HepG2 (cell line): ENCODE data around the gene GATB. TPM values are rescaled to one million over a fixed set of nuclear protein-coding genes. Genes with fewer than 3 reads are reported as not detected.

ENCODE experiments used
- ATAC-seq: fragments of 200-7000 bp; cut with Tn5 transposase; 3 replicates; pipeline ENCODE4 v1.9.1; 2020; ENCODE audit warnings: mild to moderate bottlenecking, moderate library complexity
- BruUV-seq: library from RNA; stranded (reverse); fragments of 400-500 nt; replicated peaks from 2 replicates; lab custom pipeline; 2021; lab: Mats Ljungman, UMichigan
- CTCF ChIA-PET: fragments of 300-600 bp; formaldehyde crosslinking; extraction: SDS; loops from one replicate; lab custom pipeline; 2021; ENCODE audit warnings: low total read pairs, inconsistent platforms, low intra/inter-chr PET ratio; lab: Yijun Ruan, JAX
- POLR2A ChIA-PET: fragments of 350-600 bp; sonication (Branson Sonifier 250); formaldehyde crosslinking; loops from one replicate; lab custom pipeline; 2020; ENCODE audit warnings: antibody characterized with exemption, inconsistent platforms; lab: Yijun Ruan, JAX
- DNase-seq: peaks from one replicate; pipeline ENCODE4 v3.0.0-alpha.2; 2015; ENCODE audit warnings: low spot score
- FAIRE-seq: peaks from 3 replicates; lab custom pipeline; 2011; peaks lifted over from hg19 to GRCh38; lab: Jason Lieb, UNC
- H2AFZ ChIP-seq: one replicate; pipeline ENCODE4 v1.6.1; 2011; ENCODE audit warnings: low read length, inconsistent platforms
- H3K27ac ChIP-seq: fragments of 300-600 bp; 3 replicates; pipeline ENCODE4 v1.8.0; 2011; ENCODE audit warnings: mixed run types, mild to moderate bottlenecking, mixed read lengths, low read length, inconsistent platforms; ENCODE audit not compliant: insufficient read depth; ENCODE audit errors: extremely low read length
- H3K27me3 ChIP-seq, 2 experiments: fragments of 200-600 bp in 1 of 2; 2 replicates in 1 of 2; 3 replicates in 1 of 2; pipeline versions ENCODE4 v1.6.0 to v1.8.0; 2011; ENCODE audit warnings: low read length in 2 of 2, mild to moderate bottlenecking in 2 of 2, moderate library complexity in 2 of 2, inconsistent platforms in 1 of 2; ENCODE audit not compliant: insufficient read depth in 2 of 2, control insufficient read depth in 1 of 2
- H3K36me3 ChIP-seq, 2 experiments: fragments of 200-600 bp in 1 of 2; replicated peaks in 1 of 2; 2 replicates in 1 of 2; 3 replicates in 1 of 2; pipeline versions ENCODE4 v1.5.1 to v1.8.0; 2011; ENCODE audit warnings: low read length in 2 of 2, inconsistent platforms in 1 of 2; ENCODE audit not compliant: insufficient read depth in 2 of 2, control insufficient read depth in 1 of 2
- H3K4me1 ChIP-seq: 2 replicates; pipeline ENCODE4 v1.5.1; 2012; ENCODE audit warnings: low read length, inconsistent platforms; ENCODE audit not compliant: insufficient read depth
- H3K4me2 ChIP-seq: 2 replicates; pipeline ENCODE4 v1.6.0; 2011; ENCODE audit warnings: low read depth, low read length, inconsistent platforms
- H3K4me3 ChIP-seq, 3 experiments: fragments of 200-600 bp in 1 of 3; sonication (generic), shearing (Covaris generic) in 1 of 3; replicated peaks in 1 of 3; 2 replicates each; pipeline ENCODE4 v1.5.1; 2011 to 2016; ENCODE audit warnings: low read length in 3 of 3, inconsistent platforms in 2 of 3, low read depth in 2 of 3, mild to moderate bottlenecking in 2 of 3, control low read depth in 1 of 3, mixed read lengths in 1 of 3; ENCODE audit not compliant: insufficient read depth in 1 of 3
- H3K79me2 ChIP-seq: one replicate; pipeline ENCODE4 v1.6.1; 2011; ENCODE audit warnings: low read length, inconsistent platforms; ENCODE audit not compliant: insufficient read depth
- H3K9ac ChIP-seq: 2 replicates; pipeline ENCODE4 v1.6.0; 2011; ENCODE audit warnings: mild to moderate bottlenecking, low read depth, low read length, inconsistent platforms; ENCODE audit not compliant: insufficient read depth
- H3K9me3 ChIP-seq: 2 replicates; pipeline ENCODE4 v1.5.1; 2012; ENCODE audit warnings: mild to moderate bottlenecking, low read length
- H4K20me1 ChIP-seq: 2 replicates; pipeline ENCODE4 v1.6.0; 2011; ENCODE audit warnings: inconsistent platforms, mild to moderate bottlenecking, low read length, moderate library complexity; ENCODE audit not compliant: insufficient read depth
- ATF2 ChIP-seq: sonication (generic); formaldehyde crosslinking; IDR thresholded peaks from 2 replicates; pipeline ENCODE4 v1.4.0; 2020; ENCODE audit warnings: missing genetic modification reagents
- CCDC6 ChIP-seq: sonication (generic); formaldehyde crosslinking; IDR thresholded peaks from 2 replicates; pipeline ENCODE4 v1.8.1; 2022; ENCODE audit warnings: mild to moderate bottlenecking, missing genetic modification reagents, moderate library complexity
- DBP ChIP-seq: sonication (generic); formaldehyde crosslinking; IDR thresholded peaks from 2 replicates; pipeline ENCODE4 v1.4.0; 2020; ENCODE audit warnings: missing genetic modification reagents; ENCODE audit errors: not compliant biosample characterization
- FOSL2 ChIP-seq: sonication (generic); formaldehyde crosslinking; IDR thresholded peaks from 2 replicates; pipeline ENCODE4 v1.4.0; 2020; ENCODE audit warnings: missing genetic modification reagents
- FOXJ3 ChIP-seq: sonication (generic); formaldehyde crosslinking; IDR thresholded peaks from 2 replicates; pipeline ENCODE4 v1.4.0; 2020; ENCODE audit warnings: missing genetic modification reagents, mild to moderate bottlenecking, borderline replicate concordance
- MAZ ChIP-seq, 2 experiments: sonication (generic) in 1 of 2; formaldehyde crosslinking in 1 of 2; IDR thresholded peaks; 2 replicates each; pipeline versions ENCODE4 v1.5.0 to v1.6.1; 2012 to 2020; ENCODE audit warnings: low read depth in 2 of 2, mild to moderate bottlenecking in 2 of 2, borderline replicate concordance in 1 of 2, improper control_type of control experiment in 1 of 2, low read length in 1 of 2, missing genetic modification reagents in 1 of 2, moderate library complexity in 1 of 2
- NFE2L1 ChIP-seq: sonication (generic); formaldehyde crosslinking; IDR thresholded peaks from 2 replicates; pipeline ENCODE4 v1.4.0; 2020; ENCODE audit warnings: missing genetic modification reagents, mild to moderate bottlenecking, borderline replicate concordance
- SUZ12 ChIP-seq: fragments of 150-350 bp; IDR thresholded peaks from 2 replicates; pipeline ENCODE4 v1.6.1; 2014; ENCODE audit warnings: low read depth, low read length
- TEAD2 ChIP-seq: sonication (generic); formaldehyde crosslinking; IDR thresholded peaks from 2 replicates; pipeline ENCODE4 v1.9.0; 2021; ENCODE audit warnings: missing genetic modification reagents
- WGBS: methylation state at CpG from one replicate; pipeline ENCODE4 v1.1.6; 2017; ENCODE audit warnings: low lambda C conversion rate; 5-methylcytosine and 5-hydroxymethylcytosine counted together
- in situ Hi-C: cut with HindIII; loops from 2 replicates; pipeline ENCODE4 v1.10.0; 2017; ENCODE audit warnings: low pct_unique_long_range_greater_than_20kb; ENCODE audit not compliant: extremely low pct_ligation_motif_present
- intact Hi-C: fragments of 100-400 bp; cut with micrococcal nuclease; formaldehyde crosslinking; loops from one replicate; pipeline ENCODE4 v1.10.0; 2022; ENCODE audit not compliant: unreplicated experiment
- polyA plus RNA-seq, 8 experiments: library from polyadenylated mRNA; depleted of rRNA in 3 of 8; stranded (reverse) in 7 of 8; unstranded in 1 of 8; fragments of >200 nt; fragmentation: Illumina TruSeq in 4 of 8; extraction: Trizol in 4 of 8; gene quantifications; 2 replicates each; pipeline versions ENCODE4 v1.2.1 to v1.2.3, GENCODE V29; 2011 to 2016; ENCODE audit warnings: low read depth in 4 of 8, missing spikeins in 1 of 8, mixed read lengths in 1 of 8; ENCODE audit not compliant: insufficient read depth in 1 of 8
- total RNA-seq, 5 experiments: library from RNA; depleted of rRNA; stranded (reverse); fragments of >200 nt; fragmentation: Illumina TruSeq; extraction: Trizol; gene quantifications; 2 replicates each; pipeline ENCODE4 v1.2.3, GENCODE V29; 2016; ENCODE audit warnings: low read depth in 1 of 5
- TF ChIP-seq, protein P1 (sequence below): sonication (generic); formaldehyde crosslinking; IDR thresholded peaks from 2 replicates; pipeline ENCODE4 v1.5.0; 2020; ENCODE audit warnings: mild to moderate bottlenecking, missing genetic modification reagents, moderate library complexity
- TF ChIP-seq, protein P2 (sequence below): IDR thresholded peaks from 2 replicates; pipeline ENCODE4 v1.6.1; 2016; ENCODE audit warnings: missing compliant biosample characterization, missing genetic modification reagents, borderline replicate concordance
- TF ChIP-seq, protein P3 (sequence below): sonication (generic); formaldehyde crosslinking; IDR thresholded peaks from 2 replicates; pipeline ENCODE4 v1.4.0; 2020; ENCODE audit warnings: mild to moderate bottlenecking, missing genetic modification reagents

GATB gene
- total and polyA plus RNA-seq, 2 of the 13 experiments (the other 11 are each of a cell fraction or from before 2014, with no cell fraction given) = 32.3 to 32.4 TPM

- Histone ChIP-seq H3K9me3 (no peaks in the 10 kb centered on the region), H3K9ac (no peak overlapping the region), H3K4me2 (no peak overlapping the region), H2AFZ (no peak overlapping the region), H4K20me1 (no peaks in the 10 kb centered on the region), H3K27me3 (peaks cover 0 to 7% of the 10 kb centered on the region in 2 experiments; a peak in 1 of 5 replicates), H3K4me3 (no peak overlapping the region), H3K27ac (no peak overlapping the region), H3K79me2 (no peaks in the 10 kb centered on the region), H3K4me1 (no peaks in the 10 kb centered on the region), H3K36me3 (no peaks in the 10 kb centered on the region)
- CTCF ChIA-PET = no interaction called here
- in situ Hi-C loops = no loop called here
- POLR2A ChIA-PET = no interaction called here
- no TSS peak for BruUV-seq
- FAIRE-seq (no peak), ATAC-seq (peak; percentile 49; the same call in 1 of the 3 replicates), DNase-seq (no peak)
- TF ChIP-seq NFE2L1 = no peak
- TF ChIP-seq, protein P1, sequence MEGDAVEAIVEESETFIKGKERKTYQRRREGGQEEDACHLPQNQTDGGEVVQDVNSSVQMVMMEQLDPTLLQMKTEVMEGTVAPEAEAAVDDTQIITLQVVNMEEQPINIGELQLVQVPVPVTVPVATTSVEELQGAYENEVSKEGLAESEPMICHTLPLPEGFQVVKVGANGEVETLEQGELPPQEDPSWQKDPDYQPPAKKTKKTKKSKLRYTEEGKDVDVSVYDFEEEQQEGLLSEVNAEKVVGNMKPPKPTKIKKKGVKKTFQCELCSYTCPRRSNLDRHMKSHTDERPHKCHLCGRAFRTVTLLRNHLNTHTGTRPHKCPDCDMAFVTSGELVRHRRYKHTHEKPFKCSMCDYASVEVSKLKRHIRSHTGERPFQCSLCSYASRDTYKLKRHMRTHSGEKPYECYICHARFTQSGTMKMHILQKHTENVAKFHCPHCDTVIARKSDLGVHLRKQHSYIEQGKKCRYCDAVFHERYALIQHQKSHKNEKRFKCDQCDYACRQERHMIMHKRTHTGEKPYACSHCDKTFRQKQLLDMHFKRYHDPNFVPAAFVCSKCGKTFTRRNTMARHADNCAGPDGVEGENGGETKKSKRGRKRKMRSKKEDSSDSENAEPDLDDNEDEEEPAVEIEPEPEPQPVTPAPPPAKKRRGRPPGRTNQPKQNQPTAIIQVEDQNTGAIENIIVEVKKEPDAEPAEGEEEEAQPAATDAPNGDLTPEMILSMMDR (CRISPR knock-in tag) = peak; percentile 10; the same call in 1 of the 2 replicates
- intact Hi-C loops = no loop called here
- 18% methylated on average over 3 of the region's 4 CpGs for WGBS
Observed at GRCh38 chr4:151766691-151767090, 5.9 kb upstream of the GATB start.

- ChIA-PET POLR2A (no interaction called here), CTCF (no interaction called here)
- WGBS = 24% methylated on average over 3 of the region's 3 CpGs
- Histone ChIP-seq H3K36me3 (peaks cover 0 to 11% of the 10 kb centered on the region in 2 experiments; a peak in 1 of 5 replicates), H2AFZ (peak overlapping the region; percentile 38), H3K4me1 (peaks cover 12% of the 10 kb centered on the region), H3K27me3 (peaks cover 0 to 4% of the 10 kb centered on the region in 2 experiments; a peak in 1 of 5 replicates), H3K27ac (peak overlapping the region; percentile 72), H3K9me3 (no peaks in the 10 kb centered on the region), H3K9ac (peak overlapping the region; percentile 93), H3K4me3 (peak overlapping the region; percentile 96 to 99 (median 99)), H3K79me2 (peaks cover 10% of the 10 kb centered on the region), H4K20me1 (no peaks in the 10 kb centered on the region), H3K4me2 (peak overlapping the region; percentile 79)
- ATAC-seq = no peak
- DNase-seq = no peak
- in situ Hi-C loops = no loop called here
- FAIRE-seq = no peak
- intact Hi-C loops = loop anchor here (2.0 kb wide), 1 partner anchor 397 kb away; no protein-coding TSS in a partner anchor
- no TSS peak for BruUV-seq
- TF ChIP-seq CCDC6 (CRISPR knock-in tag) (no peak), DBP (CRISPR knock-in tag) (no peak), ATF2 (CRISPR knock-in tag) (no peak), MAZ (IDR thresholded peaks at IDR 0.05; ENCODE audit: borderline replicate concordance, low read depth, low read length) (no peak), MAZ (CRISPR knock-in tag; IDR thresholded peaks at IDR 0.05; ENCODE audit: low read depth) (no peak), FOXJ3 (CRISPR knock-in tag) (no peak), TEAD2 (CRISPR knock-in tag) (no peak), FOSL2 (no peak), SUZ12 (no peak)
- TF ChIP-seq, protein P2, sequence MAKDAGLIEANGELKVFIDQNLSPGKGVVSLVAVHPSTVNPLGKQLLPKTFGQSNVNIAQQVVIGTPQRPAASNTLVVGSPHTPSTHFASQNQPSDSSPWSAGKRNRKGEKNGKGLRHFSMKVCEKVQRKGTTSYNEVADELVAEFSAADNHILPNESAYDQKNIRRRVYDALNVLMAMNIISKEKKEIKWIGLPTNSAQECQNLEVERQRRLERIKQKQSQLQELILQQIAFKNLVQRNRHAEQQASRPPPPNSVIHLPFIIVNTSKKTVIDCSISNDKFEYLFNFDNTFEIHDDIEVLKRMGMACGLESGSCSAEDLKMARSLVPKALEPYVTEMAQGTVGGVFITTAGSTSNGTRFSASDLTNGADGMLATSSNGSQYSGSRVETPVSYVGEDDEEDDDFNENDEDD (CRISPR knock-in tag) = no peak
- TF ChIP-seq, protein P3, sequence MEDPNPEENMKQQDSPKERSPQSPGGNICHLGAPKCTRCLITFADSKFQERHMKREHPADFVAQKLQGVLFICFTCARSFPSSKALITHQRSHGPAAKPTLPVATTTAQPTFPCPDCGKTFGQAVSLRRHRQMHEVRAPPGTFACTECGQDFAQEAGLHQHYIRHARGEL = no peak
Observed at GRCh38 chr4:151760002-151760401, 805 bp downstream of the GATB start.
